Measurements from ENCODE around the gene SYCP2.

Gene SYCP2

DNA sequence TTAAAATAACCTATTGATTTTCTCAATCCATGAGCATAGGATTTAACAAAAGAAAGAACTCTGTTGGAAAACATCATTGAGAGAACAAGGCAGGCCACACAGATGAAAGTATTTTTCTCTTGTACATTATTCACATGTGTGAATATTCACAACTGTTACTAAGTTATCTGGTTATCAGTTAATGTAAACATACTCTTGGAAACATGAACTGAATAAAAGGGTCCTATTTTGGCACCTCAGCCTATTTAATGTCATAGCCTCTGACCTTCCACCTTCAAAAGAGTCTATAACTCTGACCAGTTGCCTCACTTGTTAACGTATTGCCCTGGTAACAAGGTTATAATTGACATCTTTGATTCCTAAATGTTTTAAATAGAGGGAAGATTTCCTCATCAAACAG, 8.1 kb downstream of the SYCP2 start:
- H3K4me3 ChIP-seq (ENCODE audit: low read depth, low read length), result no peak overlapping the region
- H2BK12ac ChIP-seq (ENCODE audit: low read length), result no peak overlapping the region
- H3K79me2 ChIP-seq (ENCODE audit: control insufficient read depth, insufficient read depth, low read length, poor library complexity), result no peaks in the 10 kb centered on the region
- H4K8ac ChIP-seq (ENCODE audit: low read depth, low read length), result no peak overlapping the region
- no peak overlapping the region for H4K12ac ChIP-seq (ENCODE audit: low read depth, low read length)
- no peak for DNase-seq
- no peak overlapping the region for H3K4ac ChIP-seq (ENCODE audit: low read depth, low read length)
- H3K4me2 ChIP-seq (ENCODE audit: low read length), result no peak overlapping the region
- no peak overlapping the region for H2BK120ac ChIP-seq (ENCODE audit: insufficient read depth, low read length, poor library complexity)
- no peak overlapping the region for H2BK5ac ChIP-seq (ENCODE audit: low read depth, low read length, poor library complexity)
- H3K9me3 ChIP-seq (ENCODE audit: insufficient read depth, low read depth, low read length), result no peaks in the 10 kb centered on the region
- H3K23ac ChIP-seq (ENCODE audit: low read length), result no peak overlapping the region
- H3K4me1 ChIP-seq (ENCODE audit: control insufficient read depth in 1 of 2, insufficient read depth in 2 of 2, low read length in 2 of 2), result no peaks in the 10 kb centered on the region
- no peak overlapping the region for H4K91ac ChIP-seq (ENCODE audit: low read depth, low read length)
- no peak overlapping the region for H2AK5ac ChIP-seq (ENCODE audit: low read length)
- H3K79me1 ChIP-seq (ENCODE audit: low read length), result no peaks in the 10 kb centered on the region
- no peak overlapping the region for H3K14ac ChIP-seq (ENCODE audit: low read length)
- no peaks in the 10 kb centered on the region for H3K27me3 ChIP-seq (ENCODE audit: insufficient read depth, low read length)
- WGBS (ENCODE audit: extremely low coverage, insufficient coverage, insufficient read length), result no CpG with 5 or more reads among the region's 1 CpG
- H3K9ac ChIP-seq (ENCODE audit: low read length), result no peak overlapping the region
- H3K27ac ChIP-seq (ENCODE audit: low read depth, low read length), result no peak overlapping the region
- no peaks in the 10 kb centered on the region for H3K36me3 ChIP-seq (ENCODE audit: control insufficient read depth in 1 of 2, insufficient read depth in 2 of 2, low read length in 2 of 2)
- no peak overlapping the region for H2AFZ ChIP-seq (ENCODE audit: insufficient read depth, low read length, poor library complexity)
- H3K18ac ChIP-seq (ENCODE audit: low read length), result no peak overlapping the region

DNA sequence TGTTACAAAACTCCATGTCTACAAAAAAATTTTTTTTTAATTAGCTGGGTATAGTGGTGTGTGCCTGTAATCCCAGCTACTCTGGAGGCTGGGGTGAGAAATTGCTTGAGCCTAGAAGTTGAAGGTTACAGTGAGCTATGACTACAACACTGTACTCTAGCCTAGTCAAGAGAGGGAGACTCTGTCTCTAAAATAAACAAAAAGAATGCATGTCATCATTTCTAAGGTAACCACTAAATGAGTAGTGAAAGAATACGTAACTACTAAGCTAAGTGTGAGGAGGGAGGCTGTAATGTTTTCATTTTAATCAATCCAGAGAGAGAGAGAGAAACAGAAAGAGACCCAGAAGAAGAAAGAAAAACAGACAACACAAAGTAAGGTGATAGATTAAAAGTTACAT, 9.9 kb downstream of the SYCP2 start:
- H2BK12ac ChIP-seq (ENCODE audit: low read length), result no peak overlapping the region
- H2AFZ ChIP-seq (ENCODE audit: insufficient read depth, low read length, poor library complexity), result no peak overlapping the region
- H4K12ac ChIP-seq (ENCODE audit: low read depth, low read length), result no peak overlapping the region
- no peak overlapping the region for H3K27ac ChIP-seq (ENCODE audit: low read depth, low read length)
- no peak overlapping the region for H4K91ac ChIP-seq (ENCODE audit: low read depth, low read length)
- no peaks in the 10 kb centered on the region for H3K9me3 ChIP-seq (ENCODE audit: insufficient read depth, low read depth, low read length)
- no peaks in the 10 kb centered on the region for H3K79me1 ChIP-seq (ENCODE audit: low read length)
- H3K14ac ChIP-seq (ENCODE audit: low read length), result no peak overlapping the region
- H3K4ac ChIP-seq (ENCODE audit: low read depth, low read length), result no peak overlapping the region
- no peak overlapping the region for H3K4me2 ChIP-seq (ENCODE audit: low read length)
- no peaks in the 10 kb centered on the region for H3K27me3 ChIP-seq (ENCODE audit: insufficient read depth, low read length)
- no peak overlapping the region for H3K9ac ChIP-seq (ENCODE audit: low read length)
- no peak overlapping the region for H3K18ac ChIP-seq (ENCODE audit: low read length)
- H3K79me2 ChIP-seq (ENCODE audit: control insufficient read depth, insufficient read depth, low read length, poor library complexity), result no peaks in the 10 kb centered on the region
- no peaks in the 10 kb centered on the region for H3K36me3 ChIP-seq (ENCODE audit: control insufficient read depth in 1 of 2, insufficient read depth in 2 of 2, low read length in 2 of 2)
- no peak overlapping the region for H2BK5ac ChIP-seq (ENCODE audit: low read depth, low read length, poor library complexity)
- DNase-seq, result no peak
- H3K4me3 ChIP-seq (ENCODE audit: low read depth, low read length), result no peak overlapping the region
- H3K23ac ChIP-seq (ENCODE audit: low read length), result no peak overlapping the region
- H3K4me1 ChIP-seq (ENCODE audit: control insufficient read depth in 1 of 2, insufficient read depth in 2 of 2, low read length in 2 of 2), result no peaks in the 10 kb centered on the region
- no peak overlapping the region for H2AK5ac ChIP-seq (ENCODE audit: low read length)
- no CpG with 5 or more reads among the region's 1 CpG for WGBS (ENCODE audit: extremely low coverage, insufficient coverage, insufficient read length)
- no peak overlapping the region for H4K8ac ChIP-seq (ENCODE audit: low read depth, low read length)
- no peak overlapping the region for H2BK120ac ChIP-seq (ENCODE audit: insufficient read depth, low read length, poor library complexity)

- no peaks in the 10 kb centered on the region for H3K36me3 ChIP-seq (ENCODE audit: control insufficient read depth in 1 of 2, insufficient read depth in 2 of 2, low read length in 2 of 2)
- H3K9ac ChIP-seq (ENCODE audit: low read length), result no peak overlapping the region
- no peak for DNase-seq
- H3K18ac ChIP-seq (ENCODE audit: low read length), result no peak overlapping the region
- H3K4ac ChIP-seq (ENCODE audit: low read depth, low read length), result no peak overlapping the region
- no peak overlapping the region for H4K8ac ChIP-seq (ENCODE audit: low read depth, low read length)
- H3K14ac ChIP-seq (ENCODE audit: low read length), result no peak overlapping the region
- H4K91ac ChIP-seq (ENCODE audit: low read depth, low read length), result no peak overlapping the region
- H3K27me3 ChIP-seq (ENCODE audit: insufficient read depth, low read length), result no peaks in the 10 kb centered on the region
- no peak overlapping the region for H2AK5ac ChIP-seq (ENCODE audit: low read length)
- H2AFZ ChIP-seq (ENCODE audit: insufficient read depth, low read length, poor library complexity), result no peak overlapping the region
- H3K27ac ChIP-seq (ENCODE audit: low read depth, low read length), result no peak overlapping the region
- no peaks in the 10 kb centered on the region for H3K79me2 ChIP-seq (ENCODE audit: control insufficient read depth, insufficient read depth, low read length, poor library complexity)
- H2BK120ac ChIP-seq (ENCODE audit: insufficient read depth, low read length, poor library complexity), result no peak overlapping the region
- no peak overlapping the region for H3K4me2 ChIP-seq (ENCODE audit: low read length)
- H4K12ac ChIP-seq (ENCODE audit: low read depth, low read length), result no peak overlapping the region
- H3K23ac ChIP-seq (ENCODE audit: low read length), result no peak overlapping the region
- no peaks in the 10 kb centered on the region for H3K9me3 ChIP-seq (ENCODE audit: insufficient read depth, low read depth, low read length)
- no peaks in the 10 kb centered on the region for H3K79me1 ChIP-seq (ENCODE audit: low read length)
- H3K4me1 ChIP-seq (ENCODE audit: control insufficient read depth in 1 of 2, insufficient read depth in 2 of 2, low read length in 2 of 2), result no peaks in the 10 kb centered on the region
- H2BK12ac ChIP-seq (ENCODE audit: low read length), result no peak overlapping the region
- no peak overlapping the region for H2BK5ac ChIP-seq (ENCODE audit: low read depth, low read length, poor library complexity)
- no peak overlapping the region for H3K4me3 ChIP-seq (ENCODE audit: low read depth, low read length)
These were observed 12.5 kb downstream of the SYCP2 start for GRCh38 chr20:59920944-59921343.

DNA sequence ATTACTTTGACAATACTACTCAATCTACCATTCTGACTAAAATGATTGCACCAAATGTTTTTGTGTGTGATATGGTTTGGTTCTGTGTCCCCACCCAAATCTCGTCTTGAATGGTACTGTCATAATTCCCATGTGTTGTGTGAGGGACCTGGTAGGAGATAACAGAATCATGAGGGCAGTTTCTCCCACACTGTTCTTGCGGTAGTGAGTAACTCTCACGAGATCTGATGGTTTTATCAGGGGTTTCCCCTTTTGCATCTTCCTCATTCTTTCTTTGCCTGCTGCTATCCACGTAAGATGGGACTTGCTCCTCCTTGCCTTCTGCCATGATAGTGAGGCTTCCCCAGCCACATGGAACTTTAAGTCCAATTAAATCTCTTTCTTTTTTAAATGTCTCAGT, 20.8 kb downstream of the SYCP2 start:
- no peak overlapping the region for H3K14ac ChIP-seq (ENCODE audit: low read length)
- H4K91ac ChIP-seq (ENCODE audit: low read depth, low read length), result no peak overlapping the region
- H3K9ac ChIP-seq (ENCODE audit: low read length), result no peak overlapping the region
- H2AK5ac ChIP-seq (ENCODE audit: low read length), result no peak overlapping the region
- H2BK12ac ChIP-seq (ENCODE audit: low read length), result no peak overlapping the region
- no CpG with 5 or more reads among the region's 4 CpGs for WGBS (ENCODE audit: extremely low coverage, insufficient coverage, insufficient read length)
- no peaks in the 10 kb centered on the region for H3K79me1 ChIP-seq (ENCODE audit: low read length)
- H4K8ac ChIP-seq (ENCODE audit: low read depth, low read length), result no peak overlapping the region
- H3K18ac ChIP-seq (ENCODE audit: low read length), result no peak overlapping the region
- H3K4me2 ChIP-seq (ENCODE audit: low read length), result no peak overlapping the region
- no peak overlapping the region for H4K12ac ChIP-seq (ENCODE audit: low read depth, low read length)
- H3K27me3 ChIP-seq (ENCODE audit: insufficient read depth, low read length), result no peaks in the 10 kb centered on the region
- H3K4me1 ChIP-seq (ENCODE audit: control insufficient read depth in 1 of 2, insufficient read depth in 2 of 2, low read length in 2 of 2), result no peaks in the 10 kb centered on the region
- no peaks in the 10 kb centered on the region for H3K36me3 ChIP-seq (ENCODE audit: control insufficient read depth in 1 of 2, insufficient read depth in 2 of 2, low read length in 2 of 2)
- no peak overlapping the region for H3K27ac ChIP-seq (ENCODE audit: low read depth, low read length)
- DNase-seq, result peak in 1 of 2 donors; percentile 10
- H2BK5ac ChIP-seq (ENCODE audit: low read depth, low read length, poor library complexity), result no peak overlapping the region
- H3K9me3 ChIP-seq (ENCODE audit: insufficient read depth, low read depth, low read length), result no peaks in the 10 kb centered on the region
- H3K23ac ChIP-seq (ENCODE audit: low read length), result no peak overlapping the region
- H3K4me3 ChIP-seq (ENCODE audit: low read depth, low read length), result no peak overlapping the region
- no peak overlapping the region for H2AFZ ChIP-seq (ENCODE audit: insufficient read depth, low read length, poor library complexity)
- no peak overlapping the region for H3K4ac ChIP-seq (ENCODE audit: low read depth, low read length)
- H3K79me2 ChIP-seq (ENCODE audit: control insufficient read depth, insufficient read depth, low read length, poor library complexity), result no peaks in the 10 kb centered on the region
- no peak overlapping the region for H2BK120ac ChIP-seq (ENCODE audit: insufficient read depth, low read length, poor library complexity)

All from trophoblast cell (in vitro differentiated cells and primary cell).